PFSK-1 (cell line): ENCODE results near the gene CBS.
"Not testable (repeated sequence)": the region's sequence is repeated elsewhere in the genome, so short reads cannot be mapped to it uniquely, and the experiment has no call there.

Source experiments
- FOXP2 ChIP-seq: optimal IDR thresholded peaks from 2 replicates; pipeline ENCODE3; 2011; ENCODE audit warnings: borderline replicate concordance, control low read depth, inconsistent platforms; ENCODE audit not compliant: insufficient read depth; ENCODE audit errors: extremely low read length, extremely low read depth
- POLR2AphosphoS5 ChIP-seq: IDR thresholded peaks from 2 replicates; pipeline ENCODE4 v1.6.1; 2012; ENCODE audit warnings: low read depth, mild to moderate bottlenecking, control low read depth, low read length, moderate library complexity
- REST ChIP-seq, 2 experiments: IDR thresholded peaks; 2 replicates each; pipeline versions ENCODE4 v1.6.1 to v1.8.0; 2011 to 2012; ENCODE audit warnings: low read depth in 2 of 2, low read length in 2 of 2, control low read depth in 1 of 2, inconsistent platforms in 1 of 2, mild to moderate bottlenecking in 1 of 2, moderate library complexity in 1 of 2; ENCODE audit not compliant: insufficient read depth in 1 of 2
- SIN3A ChIP-seq: IDR thresholded peaks from 2 replicates; pipeline ENCODE4 v1.6.1; 2012; ENCODE audit warnings: mild to moderate bottlenecking, low read length, moderate library complexity, borderline replicate concordance; ENCODE audit not compliant: insufficient read depth
- TAF1 ChIP-seq: IDR thresholded peaks from 2 replicates; pipeline ENCODE4 v1.6.1; 2012; ENCODE audit warnings: low read length, control low read depth, borderline replicate concordance; ENCODE audit not compliant: insufficient read depth

DNA sequence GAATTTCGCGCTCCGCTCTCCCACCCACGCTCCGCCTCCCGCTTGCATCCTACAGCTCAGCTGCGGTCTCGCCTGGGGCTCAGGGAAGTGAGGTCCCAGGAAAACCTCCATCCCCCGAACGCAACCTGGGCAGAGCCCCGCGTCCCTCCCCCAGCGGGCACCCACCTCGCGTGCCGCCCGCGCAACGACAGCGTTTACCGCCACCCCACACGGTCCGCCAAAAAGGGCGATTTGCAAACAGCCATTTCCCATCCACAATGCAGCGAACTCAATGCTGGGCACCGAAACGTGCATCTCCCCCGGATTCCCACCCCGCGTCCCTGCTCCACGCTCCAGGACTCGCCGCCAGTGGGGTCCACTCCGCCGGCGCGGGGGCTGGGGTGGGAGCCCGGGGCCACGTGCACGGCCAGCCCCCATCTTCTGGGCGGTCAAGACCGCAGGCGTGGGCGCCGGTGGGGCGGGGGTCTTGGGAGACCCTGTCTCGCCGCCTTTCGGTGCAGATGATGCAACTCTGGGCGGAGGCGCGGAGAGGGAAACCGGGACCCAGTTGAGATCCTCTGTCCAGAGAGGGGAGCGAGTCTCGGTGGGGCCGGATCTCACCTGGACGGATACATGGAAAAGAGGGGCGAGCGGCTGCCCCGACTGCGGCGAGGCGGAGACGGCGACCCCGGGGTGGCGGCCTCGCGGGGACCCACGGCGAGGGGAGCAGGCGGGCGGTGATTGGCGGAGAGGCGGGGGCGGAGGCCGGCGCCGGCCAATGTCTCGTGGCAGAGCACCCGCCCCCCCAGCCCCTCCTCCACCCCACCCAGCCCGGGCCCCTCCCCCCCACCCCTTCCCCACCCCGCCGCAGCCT is at the start of gene CBS:
- not testable (repeated sequence) for TF ChIP-seq POLR2AphosphoS5; REST (IDR thresholded peaks at IDR 0.05; ENCODE audit: insufficient read depth in 1 of 2, low read depth in 2 of 2, low read length in 2 of 2); TAF1; SIN3A; FOXP2
